A549 (cell line): ENCODE results near the gene TRDN.

Experiments used
- CHD2 ChIP-seq: fragments of 150-350 bp; IDR thresholded peaks from 2 replicates; pipeline ENCODE4 v1.6.1; 2014; ENCODE audit warnings: low read length; ENCODE audit not compliant: partially characterized antibody
- ESRRA ChIP-seq: fragments of 150-350 bp; IDR thresholded peaks from 2 replicates; pipeline ENCODE4 v1.6.1; 2014; ENCODE audit warnings: mild to moderate bottlenecking, low read length, borderline replicate concordance
- MAFK ChIP-seq: fragments of 450-650 bp; IDR thresholded peaks from 2 replicates; pipeline ENCODE4 v1.6.1; 2014; ENCODE audit not compliant: partially characterized antibody
- POLR2A ChIP-seq: IDR thresholded peaks from 2 replicates; pipeline ENCODE4 v1.6.1; 2012; ENCODE audit warnings: mild to moderate bottlenecking, low read length
- SREBF2 ChIP-seq: fragments of 450-650 bp; IDR thresholded peaks from 2 replicates; pipeline ENCODE4 v1.6.1; 2014; ENCODE audit warnings: mild to moderate bottlenecking, moderate library complexity
- TF ChIP-seq, protein P1 (sequence below): fragments of >200 bp; sonication (Bioruptor Twin); formaldehyde crosslinking; IDR thresholded peaks from 3 replicates; pipeline ENCODE4 v1.5.1; 2016
- TF ChIP-seq, protein P2 (sequence below): IDR thresholded peaks from 2 replicates; pipeline ENCODE4 v1.6.1; 2012

DNA sequence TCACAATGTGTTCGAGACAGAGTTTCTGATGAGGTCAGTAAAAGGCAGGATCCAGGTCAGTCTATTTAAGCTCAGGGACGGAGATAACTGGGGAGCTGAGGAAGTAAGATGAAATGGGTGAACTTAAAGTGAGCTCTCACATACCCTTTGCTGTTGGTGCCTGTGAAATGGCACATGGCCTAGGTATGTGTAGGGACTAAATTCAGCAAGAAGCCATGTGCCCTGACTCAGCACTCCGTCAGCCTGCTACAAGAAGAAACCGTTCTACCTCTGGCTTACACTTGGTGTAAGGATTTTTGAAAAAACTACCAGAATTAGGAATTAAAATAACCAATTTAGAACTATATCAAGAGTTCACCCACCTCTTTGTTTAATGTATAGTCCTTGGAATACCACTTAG, 41.1 kb upstream of the TRDN start:
- no peak for TF ChIP-seq POLR2A
- TF ChIP-seq, protein P1, sequence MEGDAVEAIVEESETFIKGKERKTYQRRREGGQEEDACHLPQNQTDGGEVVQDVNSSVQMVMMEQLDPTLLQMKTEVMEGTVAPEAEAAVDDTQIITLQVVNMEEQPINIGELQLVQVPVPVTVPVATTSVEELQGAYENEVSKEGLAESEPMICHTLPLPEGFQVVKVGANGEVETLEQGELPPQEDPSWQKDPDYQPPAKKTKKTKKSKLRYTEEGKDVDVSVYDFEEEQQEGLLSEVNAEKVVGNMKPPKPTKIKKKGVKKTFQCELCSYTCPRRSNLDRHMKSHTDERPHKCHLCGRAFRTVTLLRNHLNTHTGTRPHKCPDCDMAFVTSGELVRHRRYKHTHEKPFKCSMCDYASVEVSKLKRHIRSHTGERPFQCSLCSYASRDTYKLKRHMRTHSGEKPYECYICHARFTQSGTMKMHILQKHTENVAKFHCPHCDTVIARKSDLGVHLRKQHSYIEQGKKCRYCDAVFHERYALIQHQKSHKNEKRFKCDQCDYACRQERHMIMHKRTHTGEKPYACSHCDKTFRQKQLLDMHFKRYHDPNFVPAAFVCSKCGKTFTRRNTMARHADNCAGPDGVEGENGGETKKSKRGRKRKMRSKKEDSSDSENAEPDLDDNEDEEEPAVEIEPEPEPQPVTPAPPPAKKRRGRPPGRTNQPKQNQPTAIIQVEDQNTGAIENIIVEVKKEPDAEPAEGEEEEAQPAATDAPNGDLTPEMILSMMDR: no peak
- no peak for TF ChIP-seq CHD2
- TF ChIP-seq SREBF2: no peak
- no peak for TF ChIP-seq ESRRA
- TF ChIP-seq MAFK: no peak
- TF ChIP-seq, protein P2, sequence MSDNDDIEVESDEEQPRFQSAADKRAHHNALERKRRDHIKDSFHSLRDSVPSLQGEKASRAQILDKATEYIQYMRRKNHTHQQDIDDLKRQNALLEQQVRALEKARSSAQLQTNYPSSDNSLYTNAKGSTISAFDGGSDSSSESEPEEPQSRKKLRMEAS: no peak
